Kidney glomerular epithelial cell (primary cell): Measurements from ENCODE around the gene INPP5A.
A peak's percentile ranks its signal among the peaks of the same experiment; 100 is the strongest.
"Not testable (repeated sequence)": the region's sequence is repeated elsewhere in the genome, so short reads cannot be mapped to it uniquely, and the experiment has no call there.

Source experiments
- DNase-seq: peaks from one replicate; lab custom pipeline; 2025; lab: John Stamatoyannopoulos, UW

Gene INPP5A

GRCh38 chr10:132679640-132680039, 142.1 kb downstream of the INPP5A start:
- no peak for DNase-seq

GRCh38 chr10:132680741-132681140, 143.2 kb downstream of the INPP5A start:
- DNase-seq = not testable (repeated sequence)

GRCh38 chr10:132681858-132682755, 144.5 kb downstream of the INPP5A start:
- no peak for DNase-seq

GRCh38 chr10:132684164-132684891, 146.7 kb downstream of the INPP5A start:
- DNase-seq = no peak

GRCh38 chr10:132685101-132685891, 147.7 kb downstream of the INPP5A start:
- peak; percentile 36 for DNase-seq

GRCh38 chr10:132685921-132686680, 148.5 kb downstream of the INPP5A start:
- DNase-seq = no peak

GRCh38 chr10:132687181-132687892, 149.8 kb downstream of the INPP5A start:
- no peak for DNase-seq

- DNase-seq = no peak
These were observed 150.4 kb downstream of the INPP5A start for GRCh38 chr10:132687893-132688579.

GRCh38 chr10:132688580-132689420, 151.2 kb downstream of the INPP5A start:
- DNase-seq = no peak

- DNase-seq = no peak
These were observed 152.3 kb downstream of the INPP5A start for GRCh38 chr10:132689721-132690360.

- DNase-seq = no peak
These were observed 152.8 kb downstream of the INPP5A start for GRCh38 chr10:132690401-132690800.

- no peak for DNase-seq
These were observed 153.4 kb downstream of the INPP5A start for GRCh38 chr10:132690821-132691610.

- no peak for DNase-seq
These were observed 154.1 kb downstream of the INPP5A start for GRCh38 chr10:132691711-132692153.

- no peak for DNase-seq
These were observed 154.7 kb downstream of the INPP5A start for GRCh38 chr10:132692311-132692710.

- DNase-seq = no peak
These were observed 156.1 kb downstream of the INPP5A start for GRCh38 chr10:132693676-132694075.

GRCh38 chr10:132696204-132696603, 158.6 kb downstream of the INPP5A start:
- DNase-seq = no peak

GRCh38 chr10:132696728-132697577, 159.4 kb downstream of the INPP5A start:
- no peak for DNase-seq
